ENCODE measurements around the gene EEFSEC. TPM values are rescaled to one million over a fixed set of nuclear protein-coding genes. Genes with fewer than 3 reads are reported as not detected.

Gene EEFSEC
- total RNA-seq, 3 donors from 2014 or later, result 9.7 to 10.9 (median 10.8) TPM

DNA sequence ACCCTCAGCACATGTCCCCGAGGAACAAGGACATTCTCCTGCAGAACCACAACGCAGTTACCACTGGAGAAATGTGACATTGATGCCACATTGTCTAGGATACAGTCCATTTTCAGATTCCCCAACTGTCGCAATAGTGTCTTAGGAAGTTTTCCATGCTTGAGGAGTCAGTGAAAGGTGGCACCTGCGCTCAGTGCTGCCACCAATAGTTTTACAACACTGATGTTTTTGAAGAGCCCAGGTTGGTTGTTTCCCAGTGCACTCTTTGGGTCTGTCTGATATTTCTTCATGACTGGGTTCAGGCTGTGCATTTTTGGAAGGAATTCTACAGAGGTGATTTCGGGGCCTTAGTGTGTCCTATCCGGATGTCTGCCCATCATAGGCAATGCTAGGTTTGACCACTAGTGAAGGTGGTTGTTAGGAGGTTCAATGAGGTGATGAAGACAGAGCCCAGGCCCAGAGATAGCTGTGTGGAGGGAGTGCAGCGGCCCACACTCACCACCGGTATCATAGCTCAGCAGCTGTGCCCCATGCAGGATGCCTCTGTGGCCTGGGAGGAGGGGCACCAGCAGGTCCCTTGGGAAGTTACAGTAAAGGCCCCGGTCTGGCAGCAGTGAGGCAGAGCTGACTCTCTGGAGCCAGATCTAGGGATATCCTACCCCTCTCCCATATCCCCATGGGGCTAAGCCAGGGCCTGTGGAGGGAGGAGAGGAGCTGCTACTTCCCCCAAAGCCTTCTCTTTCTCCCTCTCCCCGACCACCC is 216.8 kb downstream of the EEFSEC start:
- no peaks in the 10 kb centered on the region for H3K9me3 ChIP-seq
- no peaks in the 10 kb centered on the region for H3K4me1 ChIP-seq (ENCODE audit: low read depth)
- DNase-seq, result peak in 1 of 3 donors; percentile 10
- ATAC-seq, result no peak
- intact Hi-C loops (cut with DNase I, micrococcal nuclease), result no loop called here
- H3K36me3 ChIP-seq (ENCODE audit: low read depth), result no peaks in the 10 kb centered on the region
- no peak overlapping the region for H3K4me3 ChIP-seq
- TF ChIP-seq, protein P1, sequence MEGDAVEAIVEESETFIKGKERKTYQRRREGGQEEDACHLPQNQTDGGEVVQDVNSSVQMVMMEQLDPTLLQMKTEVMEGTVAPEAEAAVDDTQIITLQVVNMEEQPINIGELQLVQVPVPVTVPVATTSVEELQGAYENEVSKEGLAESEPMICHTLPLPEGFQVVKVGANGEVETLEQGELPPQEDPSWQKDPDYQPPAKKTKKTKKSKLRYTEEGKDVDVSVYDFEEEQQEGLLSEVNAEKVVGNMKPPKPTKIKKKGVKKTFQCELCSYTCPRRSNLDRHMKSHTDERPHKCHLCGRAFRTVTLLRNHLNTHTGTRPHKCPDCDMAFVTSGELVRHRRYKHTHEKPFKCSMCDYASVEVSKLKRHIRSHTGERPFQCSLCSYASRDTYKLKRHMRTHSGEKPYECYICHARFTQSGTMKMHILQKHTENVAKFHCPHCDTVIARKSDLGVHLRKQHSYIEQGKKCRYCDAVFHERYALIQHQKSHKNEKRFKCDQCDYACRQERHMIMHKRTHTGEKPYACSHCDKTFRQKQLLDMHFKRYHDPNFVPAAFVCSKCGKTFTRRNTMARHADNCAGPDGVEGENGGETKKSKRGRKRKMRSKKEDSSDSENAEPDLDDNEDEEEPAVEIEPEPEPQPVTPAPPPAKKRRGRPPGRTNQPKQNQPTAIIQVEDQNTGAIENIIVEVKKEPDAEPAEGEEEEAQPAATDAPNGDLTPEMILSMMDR (IDR thresholded peaks at IDR 0.05), result no peak

DNA sequence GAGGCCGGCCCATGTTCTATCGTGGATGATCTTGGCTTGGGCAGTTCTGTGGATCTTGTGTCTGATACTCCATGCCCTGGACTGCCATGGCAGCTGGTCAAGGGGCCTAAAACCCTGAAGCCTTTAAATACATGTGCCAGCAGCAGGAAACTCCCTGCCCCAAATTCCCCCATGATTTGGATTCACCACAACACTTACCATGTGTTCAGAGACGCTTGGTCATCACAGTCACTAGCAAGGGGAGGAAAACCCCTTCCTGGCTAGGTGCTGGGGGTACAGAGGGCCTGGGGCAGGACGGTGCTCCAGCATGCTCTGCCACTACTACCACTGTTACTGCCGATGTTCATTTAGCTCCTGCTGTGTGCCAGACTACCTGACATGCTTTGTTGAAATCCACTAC is 219.0 kb downstream of the EEFSEC start:
- ATAC-seq (no peak), DNase-seq (no peak)
- Histone ChIP-seq H3K4me3 (no peak overlapping the region), H3K4me1 (ENCODE audit: low read depth) (no peaks in the 10 kb centered on the region), H3K9me3 (no peaks in the 10 kb centered on the region), H3K36me3 (ENCODE audit: low read depth) (no peaks in the 10 kb centered on the region)
- TF ChIP-seq, protein P1 (IDR thresholded peaks at IDR 0.05), result no peak
- intact Hi-C loops (cut with DNase I, micrococcal nuclease), result no loop called here

DNA sequence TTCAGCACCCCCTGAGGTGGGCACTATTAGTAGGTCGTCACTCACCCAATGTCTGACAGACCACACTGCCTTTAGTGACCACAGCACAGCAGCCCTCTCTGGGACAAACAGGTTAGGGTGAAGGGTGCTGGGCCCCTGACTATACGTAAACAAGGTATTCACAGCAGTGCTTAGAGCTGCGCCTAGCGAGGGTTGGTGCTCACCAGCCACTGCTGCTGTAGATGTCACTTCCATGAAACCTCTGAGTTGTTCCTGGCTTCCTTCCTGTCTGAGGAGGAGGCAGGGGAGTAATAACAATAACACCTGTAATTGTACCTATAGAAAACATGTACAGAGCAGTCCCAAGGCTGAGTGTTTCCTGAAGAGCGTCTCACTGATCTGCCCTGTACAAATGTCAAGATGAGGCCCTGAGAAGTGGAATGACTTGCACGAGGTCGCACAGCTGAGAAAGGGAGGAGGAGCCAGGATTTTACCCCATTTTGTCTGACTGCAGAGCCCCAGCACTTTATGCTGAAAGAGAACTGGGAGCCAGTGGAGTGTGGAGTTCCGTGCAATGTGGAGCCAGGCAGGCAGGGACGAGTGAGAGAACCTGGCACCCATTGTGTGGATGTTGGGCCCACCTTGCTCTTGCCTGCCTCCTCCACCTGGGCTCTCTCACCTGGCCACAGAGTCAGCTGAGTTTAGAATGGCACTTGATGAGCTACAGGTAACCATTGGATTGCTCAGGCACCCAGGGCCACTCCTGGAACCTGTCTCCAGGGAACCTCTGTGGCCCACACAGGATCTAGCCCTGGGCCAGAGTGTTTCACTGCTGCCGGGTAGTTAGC is 219.6 kb downstream of the EEFSEC start:
- Histone ChIP-seq H3K4me1 (ENCODE audit: low read depth) (no peaks in the 10 kb centered on the region), H3K9me3 (no peaks in the 10 kb centered on the region), H3K36me3 (ENCODE audit: low read depth) (no peaks in the 10 kb centered on the region), H3K4me3 (no peak overlapping the region)
- no peak for ATAC-seq
- TF ChIP-seq, protein P1 (IDR thresholded peaks at IDR 0.05), result no peak
- DNase-seq, result no peak
- intact Hi-C loops (cut with DNase I, micrococcal nuclease), result no loop called here

DNA sequence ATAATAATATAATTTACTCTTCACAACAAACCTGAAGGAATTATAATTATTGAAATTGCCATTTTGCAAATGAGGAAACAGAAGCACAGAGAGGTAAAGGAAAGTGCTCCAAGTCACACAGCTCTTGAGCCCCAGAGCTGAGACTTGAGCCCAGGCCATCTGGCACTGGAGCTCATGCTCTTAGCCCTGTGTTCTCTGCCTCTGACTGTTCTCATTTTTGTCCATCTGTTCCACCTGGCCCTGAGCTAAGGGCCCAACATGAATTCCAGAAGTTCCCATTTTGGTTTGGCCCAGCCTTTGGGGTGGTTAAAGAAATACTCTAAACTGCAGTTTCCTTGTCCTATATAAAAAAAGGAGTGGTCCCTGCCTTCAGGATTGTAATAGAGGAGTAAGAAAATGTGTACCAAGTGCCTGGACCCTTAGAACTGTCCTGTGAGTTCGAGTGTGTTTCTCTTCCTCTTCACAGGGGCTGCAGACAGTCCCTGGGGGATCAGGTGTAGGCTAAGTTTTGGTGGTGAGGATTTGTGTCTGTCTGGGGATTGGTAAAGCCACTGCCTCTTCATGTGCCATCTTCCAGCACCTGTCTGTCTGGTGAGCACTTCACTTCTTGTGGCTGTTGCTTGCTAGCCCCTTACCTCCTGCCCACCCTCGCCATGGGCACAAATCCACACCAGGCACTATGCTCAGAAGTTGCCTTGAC is 221.6 kb downstream of the EEFSEC start:
- no peak for DNase-seq
- Histone ChIP-seq H3K36me3 (ENCODE audit: low read depth) (no peaks in the 10 kb centered on the region), H3K4me1 (ENCODE audit: low read depth) (no peaks in the 10 kb centered on the region), H3K4me3 (no peak overlapping the region), H3K9me3 (no peaks in the 10 kb centered on the region)
- intact Hi-C loops (cut with DNase I, micrococcal nuclease), result no loop called here
- TF ChIP-seq, protein P1 (IDR thresholded peaks at IDR 0.05), result no peak
- no peak for ATAC-seq

DNA sequence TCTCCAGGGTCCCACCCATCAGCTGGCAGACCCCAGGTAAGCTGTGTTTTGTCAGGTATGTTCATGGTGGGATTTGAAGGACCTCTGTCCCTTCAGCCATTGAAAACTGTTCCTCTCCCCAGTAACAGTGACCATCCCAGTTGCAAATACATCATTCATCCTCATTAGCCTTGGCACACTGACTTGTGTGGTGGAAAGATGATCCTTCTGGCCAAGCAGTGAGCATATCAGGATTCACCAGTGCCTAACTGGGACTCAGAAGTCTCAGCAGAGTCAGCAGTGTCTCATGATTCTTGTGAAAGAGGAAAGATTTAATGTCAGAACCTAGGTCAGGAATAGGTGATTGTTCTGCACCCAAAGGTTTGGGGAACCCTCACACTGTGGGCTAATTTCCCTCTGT is 223.2 kb downstream of the EEFSEC start:
- H3K4me1 ChIP-seq (ENCODE audit: low read depth), result peaks cover under 1% of the 10 kb centered on the region
- H3K4me3 ChIP-seq, result no peak overlapping the region
- ATAC-seq, result no peak
- intact Hi-C loops (cut with DNase I, micrococcal nuclease), result no loop called here
- no peaks in the 10 kb centered on the region for H3K36me3 ChIP-seq (ENCODE audit: low read depth)
- DNase-seq, result no peak
- TF ChIP-seq, protein P1 (IDR thresholded peaks at IDR 0.05), result no peak
- H3K9me3 ChIP-seq, result no peaks in the 10 kb centered on the region

All from mucosa of descending colon (tissue), 3 donors.